Activated CD4-positive, alpha-beta T cell treated with anti-CD3 and anti-CD28 coated beads, Interleukin-2, amount 50 U/mL, for 16 hours (primary cell): Measurements from ENCODE around the gene SP2.
"Not testable (repeated sequence)": the region's sequence is repeated elsewhere in the genome, so short reads cannot be mapped to it uniquely, and the experiment has no call there.

Experiments
- DNase-seq: peaks from one replicate; pipeline ENCODE4 v3.0.0-alpha.2; 2020

The SP2 gene

GRCh38 chr17:47894498-47895346, 1.3 kb upstream of the SP2 start:
- DNase-seq, result no peak

GRCh38 chr17:47895347-47895855, 635 bp upstream of the SP2 start:
- DNase-seq, result no peak

GRCh38 chr17:47896672-47897490, 845 bp downstream of the SP2 start:
- DNase-seq, result no peak

GRCh38 chr17:47897561-47897960, 1.5 kb downstream of the SP2 start:
- DNase-seq, result no peak

- no peak for DNase-seq
Measured at GRCh38 chr17:47898241-47898640, 2.2 kb downstream of the SP2 start.

- no peak for DNase-seq
Measured at GRCh38 chr17:47899643-47900042, 3.6 kb downstream of the SP2 start.

GRCh38 chr17:47901423-47901822, 5.4 kb downstream of the SP2 start:
- no peak for DNase-seq

- no peak for DNase-seq
Measured at GRCh38 chr17:47902039-47902744, 6.2 kb downstream of the SP2 start.

GRCh38 chr17:47905221-47905733, 9.2 kb downstream of the SP2 start:
- no peak for DNase-seq

GRCh38 chr17:47906443-47906842, 10.4 kb downstream of the SP2 start:
- DNase-seq, result no peak

- DNase-seq, result no peak
Measured at GRCh38 chr17:47907932-47908562, 12.0 kb downstream of the SP2 start.

- no peak for DNase-seq
Measured at GRCh38 chr17:47913050-47913449, 17.0 kb downstream of the SP2 start.

GRCh38 chr17:47914306-47914948, 18.4 kb downstream of the SP2 start:
- DNase-seq, result no peak

GRCh38 chr17:47915776-47916398, 19.9 kb downstream of the SP2 start:
- DNase-seq, result no peak

- no peak for DNase-seq
Measured at GRCh38 chr17:47916489-47917208, 20.6 kb downstream of the SP2 start.

- no peak for DNase-seq
Measured at GRCh38 chr17:47917581-47917980, 21.5 kb downstream of the SP2 start.

GRCh38 chr17:47918006-47918405, 22.0 kb downstream of the SP2 start:
- no peak for DNase-seq

- no peak for DNase-seq
Measured at GRCh38 chr17:47918991-47919390, 23.0 kb downstream of the SP2 start.

GRCh38 chr17:47919889-47920288, 23.9 kb downstream of the SP2 start:
- DNase-seq, result not testable (repeated sequence)

GRCh38 chr17:47924785-47925677, 29.0 kb downstream of the SP2 start:
- DNase-seq, result no peak
